ENCODE results near the gene RHOB. TPM values are rescaled to one million over a fixed set of nuclear protein-coding genes. Genes with fewer than 3 reads are reported as not detected.

RHOB gene
- total and polyA plus RNA-seq, 2 donors (not counting 1 experiment from before 2014, with no cell fraction given) = 63.0 to 1,037 TPM

DNA sequence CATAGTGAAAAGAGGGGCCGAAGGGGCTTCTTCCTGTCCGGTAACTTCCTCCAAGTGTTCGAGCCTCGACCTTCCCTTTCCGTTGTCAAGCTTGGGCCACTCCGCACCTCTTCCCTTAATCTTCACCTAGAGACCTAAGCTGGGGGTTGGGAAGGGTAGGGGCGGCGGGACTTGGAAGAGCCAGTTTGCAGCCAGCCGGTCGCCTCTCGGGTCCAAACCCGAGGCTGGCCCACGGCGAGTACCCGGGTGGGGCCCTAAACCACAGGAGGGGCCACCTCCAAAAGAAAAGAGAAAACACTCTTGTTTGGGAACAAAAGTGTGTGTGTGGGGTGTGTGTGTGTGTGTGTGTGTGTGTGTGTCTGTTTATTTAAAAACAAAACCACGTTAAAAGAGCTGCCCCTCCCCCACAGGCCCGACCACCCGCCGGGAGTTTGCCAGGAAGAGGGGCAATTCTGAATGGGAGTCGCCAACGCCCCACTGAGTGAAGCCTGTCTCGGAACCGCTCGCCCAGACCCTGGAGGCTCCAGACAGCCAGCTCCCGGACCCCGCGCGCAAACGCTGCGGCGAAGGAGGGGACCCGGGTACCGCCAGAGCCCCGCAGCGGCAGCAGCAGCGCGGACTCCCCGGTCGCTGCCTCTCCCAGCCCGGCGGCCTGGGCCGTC lies 488 bp upstream of the RHOB start:
- Mint-ChIP-seq H3K9me3 (ENCODE audit: insufficient read depth) (no peaks in the 10 kb centered on the region), H3K4me3 (peak overlapping the region; percentile 88), H3K27me3 (peaks cover 14% of the 10 kb centered on the region), H3K4me1 (peaks cover 18% of the 10 kb centered on the region), H3K27ac (peak overlapping the region; percentile 94)
- DNase-seq (no peak), ATAC-seq (ENCODE audit: low read depth) (no peak)
- Histone ChIP-seq H3K9ac (ENCODE audit: low read length) (peak overlapping the region; percentile 92), H3K4me3 (ENCODE audit: control extremely low read depth in 1 of 5, extremely low read depth in 1 of 5, insufficient read depth in 1 of 5, low read depth in 2 of 5, low read length in 4 of 5) (peak overlapping the region in 4 of 5 experiments; percentile 65 to 79 (median 70)), H3K27me3 (replicated peaks in 1 of 4; ENCODE audit: control extremely low read depth in 1 of 4, control insufficient read depth in 3 of 4, insufficient read depth in 4 of 4, low read length in 3 of 4) (peaks cover 0 to 21% (median 7%) of the 10 kb centered on the region in 4 experiments), H4K20me1 (ENCODE audit: control insufficient read depth, insufficient read depth, low read length, poor library complexity, severe bottlenecking) (peaks cover 22% of the 10 kb centered on the region), H3K36me3 (replicated peaks in 1 of 2; ENCODE audit: control extremely low read depth in 1 of 2, control insufficient read depth in 1 of 2, extremely low read depth in 1 of 2, insufficient read depth in 2 of 2, low read length in 1 of 2) (no peaks in the 10 kb centered on the region), H3K4me2 (replicated peaks; ENCODE audit: low read depth, low read length, poor library complexity, severe bottlenecking) (peak overlapping the region; percentile 91), H3K4me1 (ENCODE audit: control insufficient read depth in 2 of 2, insufficient read depth in 2 of 2, low read length in 2 of 2) (peaks cover 15 to 20% of the 10 kb centered on the region in 2 donors), H3K9me3 (ENCODE audit: control extremely low read depth in 1 of 3, control insufficient read depth in 2 of 3, insufficient read depth in 1 of 3, low read length in 2 of 3) (peaks cover 0 to 8% (median 0%) of the 10 kb centered on the region in 3 donors), H2AFZ (ENCODE audit: insufficient read depth, low read depth, low read length, poor library complexity, severe bottlenecking) (peak overlapping the region; percentile 51), H3K79me2 (ENCODE audit: control insufficient read depth, insufficient read depth, low read length) (peaks cover 12% of the 10 kb centered on the region), H3K27ac (ENCODE audit: low read length in 2 of 2) (peak overlapping the region; percentile 50 to 92)
- ChIA-PET CTCF (interaction anchor here (0.6 to 5.2 kb wide), 21 partner anchors 9 to 304 kb away, joined by 3 to 76 read pairs (median 5); partner anchors contain the start of gene HS1BP3), POLR2A (interaction anchor here (0.8 to 2.9 kb wide), 16 partner anchors 16 to 397 kb away, joined by 3 to 29 read pairs (median 10); partner anchors contain the start of genes GDF7, HS1BP3 and LDAH)
- TF ChIP-seq EZH2 (IDR thresholded peaks at IDR 0.05; ENCODE audit: borderline replicate concordance, insufficient read depth, low read depth, low read length, poor library complexity, severe bottlenecking) = no peak
- TF ChIP-seq, protein P1, sequence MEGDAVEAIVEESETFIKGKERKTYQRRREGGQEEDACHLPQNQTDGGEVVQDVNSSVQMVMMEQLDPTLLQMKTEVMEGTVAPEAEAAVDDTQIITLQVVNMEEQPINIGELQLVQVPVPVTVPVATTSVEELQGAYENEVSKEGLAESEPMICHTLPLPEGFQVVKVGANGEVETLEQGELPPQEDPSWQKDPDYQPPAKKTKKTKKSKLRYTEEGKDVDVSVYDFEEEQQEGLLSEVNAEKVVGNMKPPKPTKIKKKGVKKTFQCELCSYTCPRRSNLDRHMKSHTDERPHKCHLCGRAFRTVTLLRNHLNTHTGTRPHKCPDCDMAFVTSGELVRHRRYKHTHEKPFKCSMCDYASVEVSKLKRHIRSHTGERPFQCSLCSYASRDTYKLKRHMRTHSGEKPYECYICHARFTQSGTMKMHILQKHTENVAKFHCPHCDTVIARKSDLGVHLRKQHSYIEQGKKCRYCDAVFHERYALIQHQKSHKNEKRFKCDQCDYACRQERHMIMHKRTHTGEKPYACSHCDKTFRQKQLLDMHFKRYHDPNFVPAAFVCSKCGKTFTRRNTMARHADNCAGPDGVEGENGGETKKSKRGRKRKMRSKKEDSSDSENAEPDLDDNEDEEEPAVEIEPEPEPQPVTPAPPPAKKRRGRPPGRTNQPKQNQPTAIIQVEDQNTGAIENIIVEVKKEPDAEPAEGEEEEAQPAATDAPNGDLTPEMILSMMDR (IDR thresholded peaks at IDR 0.05) = no peak
- intact Hi-C loops (cut with micrococcal nuclease) = loop anchor here (2.0 to 10.0 kb wide), 9 partner anchors 34 to 1884 kb away; partner anchors contain the start of genes LAPTM4A, LDAH, RDH14 and TTC32
- 2% methylated on average over 39 of the region's 42 CpGs for WGBS (ENCODE audit: insufficient coverage)
